Activated CD4-positive, alpha-beta T cell treated with anti-CD3 and anti-CD28 coated beads for 48 hours (primary cell): Measurements from ENCODE around the gene NUMA1.
A peak's percentile ranks its signal among the peaks of the same experiment; 100 is the strongest.

ENCODE experiments used
- DNase-seq: peaks from one replicate; pipeline ENCODE4 v3.0.0-alpha.2; 2020

NUMA1 gene

DNA sequence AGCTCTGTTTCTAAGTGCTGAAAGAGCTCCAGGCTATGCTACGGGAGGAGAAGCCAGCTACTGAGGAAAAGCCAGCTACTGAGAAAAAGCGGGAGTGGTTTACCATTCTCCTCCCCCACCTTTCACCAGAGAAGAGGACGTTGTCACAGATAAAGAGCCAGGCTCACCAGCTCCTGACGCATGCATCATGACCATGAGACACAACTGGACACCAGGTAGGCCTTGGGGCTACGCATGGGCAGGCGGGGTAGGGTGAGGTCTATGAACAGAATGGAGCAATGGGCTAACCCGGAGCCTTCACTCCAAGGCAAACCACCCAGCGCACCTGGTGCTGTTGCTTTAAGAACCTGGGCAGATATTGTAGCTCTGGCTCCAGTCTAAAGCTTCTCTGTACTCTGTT, 80.5 kb downstream of the NUMA1 start:
- DNase-seq: no peak

DNA sequence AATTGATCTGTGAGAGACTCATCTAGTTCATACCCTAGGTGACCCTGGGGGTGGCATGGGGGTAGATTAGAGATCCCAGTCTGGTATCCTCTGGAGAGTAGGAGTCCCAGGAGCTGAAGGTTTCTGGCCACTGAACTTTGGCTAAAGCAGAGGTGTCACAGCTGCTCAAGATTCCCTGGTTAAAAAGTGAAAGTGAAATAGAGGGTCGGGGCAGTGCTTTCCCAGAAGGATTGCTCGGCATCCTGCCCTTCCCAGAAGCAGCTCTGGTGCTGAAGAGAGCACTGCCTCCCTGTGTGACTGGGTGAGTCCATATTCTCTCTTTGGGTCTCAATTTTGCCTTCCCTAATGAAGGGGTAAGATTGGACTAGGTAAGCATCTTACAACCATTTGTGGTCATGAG, 81.0 kb downstream of the NUMA1 start:
- no peak for DNase-seq

DNA sequence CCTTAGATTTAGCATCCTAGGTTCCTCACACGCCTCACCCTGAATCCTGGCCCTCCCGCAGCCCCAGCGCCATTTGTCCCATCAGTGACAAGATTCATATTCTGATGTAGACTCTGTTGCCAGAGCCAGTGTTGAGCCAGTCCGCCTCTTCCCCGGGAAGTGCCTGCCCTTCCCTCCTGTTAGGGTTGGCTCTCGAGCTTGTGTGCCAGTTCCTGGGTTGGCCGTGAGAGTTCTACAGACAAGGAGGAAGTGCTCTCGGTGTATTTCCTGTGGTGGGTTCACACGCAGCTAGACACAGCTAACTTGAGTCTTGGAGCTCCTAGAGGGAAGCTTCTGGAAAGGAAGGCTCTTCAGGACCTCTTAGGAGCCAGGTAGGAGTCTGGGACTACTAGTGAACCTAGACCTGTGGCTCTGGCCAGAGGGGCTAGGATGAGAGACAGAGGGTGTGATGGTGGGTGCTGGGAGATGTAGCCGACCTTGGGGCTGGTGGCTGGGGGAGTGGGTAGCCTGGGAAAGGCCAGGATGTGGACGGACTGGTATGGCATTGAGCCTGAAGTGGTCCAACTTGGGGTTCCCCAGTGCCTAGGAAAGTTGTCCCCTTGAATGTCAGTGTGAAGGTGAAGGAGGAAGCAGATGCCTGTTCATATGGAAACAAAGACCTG, 81.6 kb downstream of the NUMA1 start, which contains the start of gene IL18BP:
Gene IL18BP, plus strand, starts transcription at position 261 of the 662 bp plus-strand sequence. CDS start 1,076 bp downstream, outside the sequence.
- no peak for DNase-seq

DNA sequence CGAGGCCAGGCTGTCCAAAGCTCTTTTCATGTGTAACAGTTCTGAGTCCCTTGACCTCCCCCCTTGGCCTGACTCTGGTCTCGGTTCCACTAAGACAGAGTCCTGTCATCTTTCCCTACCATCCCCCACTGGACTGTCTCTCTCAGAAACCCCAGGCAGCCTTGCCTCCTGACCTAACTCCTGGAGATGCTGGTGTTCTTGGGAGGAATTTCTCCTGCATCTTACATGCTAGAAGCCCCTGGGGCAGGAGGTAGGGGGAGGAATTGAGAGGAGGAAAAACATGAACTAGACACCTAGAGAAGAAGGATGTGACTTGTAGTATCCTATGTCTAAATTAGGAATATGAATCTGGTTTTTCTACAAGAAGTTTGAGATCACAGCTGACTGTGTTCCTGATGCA, 82.3 kb downstream of the NUMA1 start:
- no peak for DNase-seq

DNA sequence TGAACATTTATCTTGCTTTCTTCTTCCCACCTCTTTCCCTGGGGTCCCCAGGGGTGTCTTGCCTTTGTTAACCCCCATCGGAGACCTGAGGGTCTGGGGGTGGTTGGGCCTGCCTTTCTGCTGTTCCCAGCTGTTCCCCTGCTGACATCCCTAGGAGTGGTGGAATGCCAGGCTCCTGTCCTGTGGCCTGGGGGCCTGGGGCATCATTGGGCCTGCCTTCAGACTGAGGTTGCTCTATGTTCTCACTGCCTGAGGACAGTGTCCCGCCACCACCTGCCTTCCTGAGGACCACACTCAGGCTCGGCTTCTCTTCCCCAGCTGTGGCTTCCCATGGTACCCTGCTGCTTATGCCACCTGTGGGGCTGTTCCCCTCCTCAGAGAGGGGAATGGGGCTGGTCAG, 82.7 kb downstream of the NUMA1 start:
- no peak for DNase-seq

DNA sequence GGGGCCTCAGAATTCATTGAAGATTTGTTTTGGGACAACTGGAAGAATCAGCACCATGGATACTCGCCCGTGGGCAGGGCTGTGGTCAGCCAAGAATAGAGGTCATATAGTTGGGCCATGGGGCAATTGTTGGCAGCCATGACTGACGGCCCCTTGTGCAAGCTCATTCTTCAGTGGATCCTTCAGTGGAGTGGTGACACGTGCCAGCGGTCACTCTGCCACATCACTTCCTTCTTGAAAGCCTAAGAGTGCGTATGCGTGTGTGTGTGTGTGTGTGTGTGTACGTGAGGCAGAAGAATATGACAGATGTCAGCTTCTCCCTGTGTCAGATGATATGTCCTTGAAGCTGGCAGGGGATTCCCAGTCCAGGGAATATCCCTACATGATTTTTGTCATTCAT, 83.4 kb downstream of the NUMA1 start:
- DNase-seq: no peak

DNA sequence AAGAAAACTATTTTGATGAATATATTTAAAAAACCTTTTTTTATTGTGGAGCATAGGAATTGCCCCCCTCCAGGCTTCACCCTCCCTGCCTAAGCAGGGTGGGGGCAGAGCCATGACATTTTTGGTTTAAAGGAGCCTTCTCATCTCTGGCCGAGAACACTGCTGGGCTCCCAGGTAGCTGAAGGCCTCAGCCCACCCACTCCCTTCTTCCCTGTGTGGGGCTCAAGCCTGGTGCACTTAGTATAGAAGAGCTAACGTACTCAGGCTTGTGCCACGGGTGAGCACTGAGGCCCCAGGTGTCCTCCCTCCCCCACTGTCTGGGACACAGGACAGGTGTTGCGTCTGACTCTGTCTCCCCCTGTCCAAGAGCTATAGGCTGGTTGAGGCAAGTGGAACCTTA, 83.8 kb downstream of the NUMA1 start:
- no peak for DNase-seq

DNA sequence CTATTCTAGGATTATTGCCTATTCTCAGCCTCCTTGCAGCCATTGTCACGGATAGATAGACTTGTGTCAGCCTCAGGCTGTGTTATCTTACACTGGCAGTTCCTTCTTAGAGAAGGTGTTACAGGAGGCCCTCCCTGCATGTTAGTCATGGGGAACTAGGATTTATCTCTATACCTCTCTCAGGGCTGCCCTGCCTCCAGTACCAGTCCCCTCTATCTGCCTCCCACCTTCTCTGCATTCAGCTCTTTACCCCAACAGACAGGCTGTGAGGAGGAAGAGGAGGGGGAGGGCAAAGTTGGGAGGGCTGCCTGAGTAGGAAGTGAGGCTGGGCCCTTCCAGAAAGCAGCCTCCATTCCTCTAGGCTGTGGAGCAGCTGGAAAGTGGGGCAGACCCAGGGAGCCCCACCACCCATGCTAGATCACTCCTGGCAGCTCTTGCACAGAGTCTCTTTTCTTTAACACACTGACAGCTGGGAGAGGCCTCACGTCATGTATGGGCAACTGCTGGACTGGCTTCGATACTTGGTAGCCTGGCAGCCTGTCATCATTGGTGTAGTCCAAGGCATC, 84.5 kb downstream of the NUMA1 start:
- DNase-seq: no peak

DNA sequence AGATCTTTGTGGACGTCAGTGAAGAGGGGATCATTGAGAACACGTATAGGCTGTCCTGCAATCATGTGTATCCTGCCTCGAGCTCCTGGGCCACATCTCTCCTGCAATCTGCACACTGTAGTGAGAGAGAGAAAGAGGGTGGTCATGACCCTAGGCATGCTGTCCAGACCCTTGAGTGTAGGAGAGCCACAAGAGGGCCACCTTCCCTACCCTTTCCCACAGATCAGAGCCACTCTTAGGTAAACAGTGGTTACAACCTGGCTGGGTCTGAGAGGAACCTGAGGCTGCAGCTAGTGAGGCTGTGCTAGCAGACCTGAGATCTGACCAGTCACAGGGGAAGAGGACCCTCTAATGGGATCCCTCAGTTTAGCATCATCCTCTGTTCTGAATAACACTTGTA, 85.6 kb downstream of the NUMA1 start:
- DNase-seq: no peak

DNA sequence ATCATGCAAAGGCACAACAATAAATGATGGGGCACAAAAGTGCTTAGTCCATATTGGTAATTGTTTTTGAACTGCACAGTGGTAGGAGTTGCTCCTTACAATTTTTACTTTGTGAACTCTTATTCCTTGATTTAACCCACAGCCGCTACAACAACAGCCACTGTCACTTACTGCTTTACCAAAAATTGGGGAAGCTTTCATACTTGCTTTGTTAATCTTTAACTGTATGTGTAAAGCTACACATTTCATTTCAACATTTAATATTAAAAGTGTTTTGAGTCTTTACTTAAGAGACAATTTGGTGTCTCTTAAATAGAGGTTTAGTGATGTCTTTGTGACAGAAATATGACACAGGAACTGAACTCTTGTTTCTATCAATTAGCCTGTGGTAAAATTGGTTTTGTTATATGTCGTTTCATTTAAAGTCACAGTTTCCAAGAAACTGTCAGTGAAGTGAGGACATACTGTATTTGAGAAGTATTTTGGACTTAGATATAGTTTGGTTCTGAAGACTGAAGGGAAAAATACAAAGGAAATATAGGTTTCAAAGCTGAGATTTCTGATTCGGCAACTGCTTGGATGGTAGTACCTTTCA, 88.1 kb downstream of the NUMA1 start:
- no peak for DNase-seq

DNA sequence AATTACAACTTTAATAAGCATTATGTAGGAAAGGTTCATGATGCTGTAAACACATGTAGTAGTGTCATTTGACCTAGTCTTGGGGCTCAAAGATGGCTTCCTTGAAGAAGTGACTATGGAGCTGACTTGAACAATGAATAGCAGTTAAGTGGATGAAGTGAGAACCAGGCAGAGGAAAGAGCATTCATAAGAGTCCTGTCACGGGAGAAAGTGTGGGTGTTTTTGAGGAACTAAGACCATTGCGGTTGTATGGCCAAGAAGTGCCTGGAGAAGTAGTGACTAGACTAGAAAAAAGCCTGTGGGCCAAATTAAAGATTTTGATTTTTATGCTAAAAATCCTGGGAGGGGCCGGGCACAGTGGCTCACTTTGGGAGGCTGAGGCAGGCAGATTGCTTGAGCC, 88.8 kb downstream of the NUMA1 start:
- no peak for DNase-seq

DNA sequence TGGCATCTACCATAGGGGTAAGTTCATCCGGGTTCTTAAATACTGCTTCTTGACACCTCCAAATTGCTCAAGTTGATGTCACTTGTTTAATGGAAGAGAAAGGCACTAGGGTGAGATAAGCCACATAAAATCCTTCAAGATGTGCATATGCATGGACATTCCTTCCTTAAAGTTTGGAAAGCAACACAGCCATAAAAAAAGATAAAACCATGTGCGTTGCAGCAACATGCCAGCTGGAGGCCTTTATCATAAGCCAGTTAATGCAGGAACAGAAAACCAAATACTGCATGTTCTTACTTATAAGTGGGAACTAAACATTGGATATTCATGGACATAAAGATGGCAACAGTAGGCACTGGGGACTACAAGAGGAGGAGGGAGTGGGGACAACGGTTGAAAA, 89.6 kb downstream of the NUMA1 start:
- no peak for DNase-seq

DNA sequence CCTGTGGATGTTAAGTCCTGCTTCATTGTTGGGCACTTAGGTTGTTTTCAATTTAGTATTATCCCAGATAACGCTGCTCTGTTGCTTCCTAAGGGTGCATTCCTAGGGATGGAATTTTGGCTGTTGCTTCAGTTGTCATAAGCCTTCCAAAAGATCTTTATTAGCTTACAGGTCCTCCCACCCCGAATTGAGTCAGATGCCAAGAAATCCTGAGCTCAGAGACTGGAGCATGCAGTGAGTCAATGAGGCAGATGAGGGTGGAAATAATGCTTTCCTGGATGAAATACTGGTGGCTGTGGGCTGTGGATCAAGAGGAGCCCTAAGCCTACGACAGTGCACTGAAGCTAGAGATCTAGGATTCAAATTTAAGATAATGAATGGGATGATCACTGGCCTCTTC, 92.3 kb downstream of the NUMA1 start:
- no peak for DNase-seq

DNA sequence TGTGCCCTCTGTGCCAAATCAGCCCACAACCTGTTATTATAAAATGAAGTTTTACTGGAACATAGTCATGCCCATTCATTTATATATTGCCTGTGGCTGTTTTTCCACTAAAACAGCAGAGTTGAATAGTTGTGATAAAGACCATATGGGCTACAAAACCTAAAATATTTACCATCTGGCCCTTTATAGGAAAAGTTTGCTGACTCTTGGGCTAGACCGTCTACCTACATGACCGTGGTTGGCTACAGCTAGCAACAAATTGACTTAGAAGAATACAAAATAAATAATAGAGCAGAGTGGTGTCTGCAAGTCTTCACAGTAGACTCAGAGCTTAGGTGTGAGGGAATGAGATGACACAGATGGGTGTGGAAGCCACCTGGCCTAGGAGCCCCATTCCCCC, 92.8 kb downstream of the NUMA1 start:
- no peak for DNase-seq

DNA sequence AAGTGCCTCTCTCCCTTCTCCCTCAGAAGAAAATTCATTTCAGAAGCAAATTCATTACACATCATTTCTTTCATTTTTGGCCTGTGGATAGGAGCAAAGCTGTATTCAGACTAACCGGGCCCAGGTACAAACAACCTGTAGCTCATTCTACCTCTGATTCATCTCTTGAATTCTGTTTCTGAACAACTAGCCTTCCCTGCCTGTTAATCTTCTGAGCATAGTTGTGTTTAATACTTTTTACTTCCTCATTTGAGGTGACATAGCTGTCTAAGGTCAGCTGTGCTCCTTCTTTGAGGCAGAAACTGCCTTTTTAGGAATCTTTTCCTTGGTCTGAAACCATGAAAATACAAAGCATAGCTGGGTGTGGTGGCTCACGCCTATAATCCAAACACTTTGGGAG, 94.2 kb downstream of the NUMA1 start:
- no peak for DNase-seq

DNA sequence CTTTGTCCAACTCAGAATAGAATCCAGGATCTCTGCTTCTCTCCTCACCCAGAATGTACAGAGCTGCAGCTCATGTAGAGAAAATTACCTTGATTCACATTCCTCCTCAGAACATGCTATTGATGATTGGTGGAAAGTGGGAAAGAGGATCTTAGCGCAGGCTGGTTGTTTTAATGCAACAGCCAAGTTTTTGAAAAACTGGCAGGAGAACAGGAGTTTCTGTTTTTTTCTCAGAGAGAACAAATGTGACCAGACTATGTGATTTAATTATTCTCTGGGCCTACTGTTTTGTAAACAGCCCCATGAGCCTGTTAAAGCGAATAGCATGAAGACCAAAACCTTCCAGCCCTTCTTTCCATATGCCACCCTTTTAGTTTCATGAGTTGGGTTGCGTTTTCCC, 100.7 kb downstream of the NUMA1 start:
- DNase-seq: no peak

DNA sequence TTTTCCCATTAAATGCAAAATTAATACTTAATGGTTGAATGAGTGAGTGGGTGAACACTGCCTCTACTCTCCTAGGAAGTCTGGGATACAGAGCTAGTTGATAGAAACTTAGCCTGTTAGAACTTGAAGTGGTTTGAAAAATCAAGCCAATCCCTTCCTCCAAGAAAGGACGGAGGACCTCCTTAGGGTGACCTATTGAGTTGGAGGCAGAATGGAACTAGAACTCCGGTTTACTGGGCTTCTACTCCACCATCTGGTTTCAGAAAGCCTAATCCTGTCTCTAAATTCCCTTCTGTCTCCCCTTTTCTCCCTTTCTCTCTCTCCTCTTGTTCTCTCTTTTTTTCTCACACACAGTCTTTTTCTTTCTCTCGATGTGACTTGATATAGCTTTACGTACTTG, 101.2 kb downstream of the NUMA1 start:
- no peak for DNase-seq

DNA sequence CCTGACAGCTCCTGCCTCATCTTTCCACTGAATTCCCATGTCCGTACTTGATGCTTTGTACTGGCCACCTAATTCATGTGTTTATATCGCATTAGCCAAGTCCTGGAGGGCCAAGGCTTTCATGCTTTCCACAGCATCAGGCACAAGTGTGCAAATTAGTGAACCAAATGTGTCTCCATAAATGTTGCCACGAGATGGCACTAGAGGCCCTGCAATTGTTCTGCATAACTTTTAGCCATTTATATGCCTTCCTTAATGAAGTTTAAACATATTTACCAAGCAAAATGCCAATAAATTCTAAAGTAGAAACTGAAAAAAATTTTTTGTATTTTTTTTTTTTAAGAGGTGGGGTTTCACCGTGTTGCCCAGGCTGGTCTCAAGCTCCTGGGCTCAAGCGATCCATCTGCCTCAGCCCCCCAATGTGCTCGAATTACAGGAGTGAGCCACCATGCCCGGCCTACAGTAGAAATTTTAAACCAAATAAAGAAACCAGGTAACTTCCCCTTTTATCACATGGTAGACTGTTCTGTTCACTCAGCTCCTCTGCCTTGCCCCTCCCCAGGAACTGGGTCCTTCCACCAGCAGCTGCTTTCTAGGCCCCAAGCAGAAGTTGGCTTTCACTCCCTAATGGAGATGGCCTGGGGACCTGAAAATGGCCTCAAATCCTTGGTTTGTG, 102.5 kb downstream of the NUMA1 start:
- peak; percentile 62 for DNase-seq

DNA sequence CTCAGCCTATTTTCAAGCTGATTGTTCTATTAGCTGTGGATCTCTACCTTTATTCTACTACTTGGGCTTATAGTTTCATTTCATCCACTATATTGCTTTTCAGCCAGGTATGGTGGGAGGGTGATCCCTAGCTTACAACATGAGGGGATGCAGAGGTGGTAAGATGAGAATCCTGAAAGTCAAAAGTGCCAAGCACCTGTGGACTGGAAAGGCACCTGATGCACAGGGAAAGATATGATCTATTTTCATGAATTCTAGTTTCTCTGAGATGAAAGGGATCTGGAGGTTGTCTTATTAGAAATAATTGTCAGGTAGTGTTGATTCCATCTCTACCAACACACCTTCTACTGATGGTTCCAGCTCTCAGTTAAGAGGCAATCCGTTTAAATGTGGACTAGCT, 103.3 kb downstream of the NUMA1 start:
- DNase-seq: no peak

DNA sequence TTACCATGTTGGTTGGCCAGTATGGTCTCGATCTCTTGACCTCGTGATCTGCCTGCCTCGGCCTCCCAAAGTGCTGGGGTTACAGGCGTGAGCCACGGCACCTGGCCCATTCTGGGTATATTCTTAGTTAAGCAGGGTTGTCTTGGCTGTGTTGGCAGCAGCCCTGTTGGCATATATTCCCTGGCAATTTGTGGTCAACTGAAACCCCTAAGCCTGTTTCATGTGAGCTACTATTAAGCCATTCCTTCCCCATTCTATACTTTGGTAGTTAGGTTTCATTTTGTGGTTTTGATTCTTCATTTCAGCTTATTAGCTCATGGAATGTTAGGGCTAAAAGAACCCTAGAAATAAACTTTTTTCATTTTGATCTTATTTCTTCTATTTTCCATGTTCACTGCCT, 103.8 kb downstream of the NUMA1 start:
- no peak for DNase-seq

DNA sequence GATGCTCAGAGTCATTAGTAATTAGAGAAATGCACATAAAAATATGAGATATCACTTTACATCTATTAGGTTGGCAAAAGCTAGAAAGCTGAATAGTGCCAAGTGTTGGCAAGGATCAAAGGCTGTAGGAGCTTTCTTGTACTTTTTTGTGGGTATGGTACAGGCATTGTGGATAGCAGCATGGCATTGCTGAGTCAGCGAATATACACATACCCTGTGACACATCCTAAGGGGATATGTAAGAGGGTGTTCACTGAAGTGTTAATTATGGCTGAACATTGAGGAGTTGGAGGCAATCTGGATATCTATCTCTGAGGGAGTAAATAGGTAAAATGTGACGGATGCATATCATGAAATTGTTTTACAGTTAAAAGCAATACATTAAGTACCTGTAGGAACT, 108.7 kb downstream of the NUMA1 start:
- DNase-seq: no peak

DNA sequence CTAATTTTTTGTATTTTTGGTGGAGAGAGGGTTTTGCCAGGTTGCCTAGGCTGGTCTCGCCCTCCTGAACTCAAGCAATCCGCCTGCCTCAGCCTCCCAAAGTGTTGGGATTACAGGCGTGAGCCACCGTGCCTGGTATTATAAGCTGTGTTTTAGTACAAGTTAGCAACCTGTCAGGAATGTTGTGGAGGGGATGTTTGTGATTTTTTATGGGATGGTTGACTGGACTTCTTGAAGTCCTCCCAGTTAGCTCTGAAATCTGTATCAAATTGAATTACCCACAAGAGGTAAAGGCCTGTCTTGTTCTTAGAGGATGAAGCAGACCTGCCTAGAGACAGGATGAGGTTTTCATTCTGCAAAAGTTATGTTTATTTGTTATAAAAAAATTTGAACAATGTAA, 115.7 kb downstream of the NUMA1 start:
- DNase-seq: no peak

DNA sequence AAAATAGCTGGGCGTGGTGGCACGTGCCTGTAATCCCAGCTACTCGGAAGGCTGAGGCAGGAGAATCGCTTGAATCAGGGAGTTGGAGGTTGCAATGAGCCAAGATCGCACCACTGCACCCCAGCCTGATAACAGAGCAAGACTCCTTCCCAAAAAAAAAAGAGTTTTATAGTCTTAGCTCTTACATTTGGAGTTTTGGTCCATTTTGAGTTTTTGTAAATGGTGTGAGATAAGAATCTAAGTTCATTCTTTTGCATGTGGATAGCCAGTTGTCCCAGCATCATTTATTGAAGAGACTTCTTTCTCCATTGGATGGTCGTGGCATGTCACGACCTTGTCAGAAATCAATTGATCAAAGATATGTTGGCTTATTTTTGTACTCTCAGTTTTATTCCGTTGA, 116.9 kb downstream of the NUMA1 start:
- no peak for DNase-seq

DNA sequence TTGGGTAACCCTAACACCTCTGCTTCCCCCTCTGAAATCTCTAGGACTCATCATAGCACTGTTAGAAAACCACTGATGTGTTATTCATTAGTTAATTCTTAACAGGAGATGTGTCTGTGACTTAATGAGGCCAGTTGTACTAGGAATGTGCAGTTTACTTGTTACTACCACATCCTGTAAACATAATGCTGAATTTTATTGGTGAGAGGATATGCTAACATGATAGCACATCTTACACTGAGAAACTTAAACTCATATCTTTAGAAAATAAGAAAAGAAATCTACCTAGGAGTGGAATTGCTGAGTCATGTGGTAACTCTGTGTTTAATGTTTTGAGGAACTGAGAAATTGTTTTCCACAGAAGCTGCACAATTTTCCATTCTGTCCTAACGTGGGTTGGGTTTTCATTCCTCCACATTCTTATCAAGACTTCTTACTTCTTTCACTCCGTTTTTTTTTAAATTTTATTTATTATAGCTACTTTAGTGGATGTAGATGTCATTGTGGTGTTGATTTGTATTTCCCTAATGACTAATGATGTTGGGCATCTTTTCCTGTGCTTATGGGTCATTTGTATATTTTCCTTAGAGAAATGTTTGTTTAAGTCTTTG, 117.8 kb downstream of the NUMA1 start:
- no peak for DNase-seq
